Osteocyte (in vitro differentiated cells): ENCODE data around the gene NPC1L1. TPM values are rescaled to one million over a fixed set of nuclear protein-coding genes. Genes with fewer than 3 reads are reported as not detected.

ENCODE experiments used
- DNase-seq: peaks from one replicate; pipeline ENCODE4 v3.0.0; 2021; ENCODE audit warnings: mixed read lengths; ENCODE audit not compliant: unreplicated experiment; ENCODE audit errors: extremely low spot score
- H3K27ac Mint-ChIP-seq: one replicate; pipeline ENCODE4 v1.8.0; 2021; ENCODE audit warnings: mild to moderate bottlenecking, mixed read lengths; ENCODE audit not compliant: unreplicated experiment
- H3K27me3 Mint-ChIP-seq: one replicate; pipeline ENCODE4 v1.8.0; 2021; ENCODE audit warnings: mixed read lengths; ENCODE audit not compliant: unreplicated experiment
- H3K36me3 Mint-ChIP-seq: one replicate; pipeline ENCODE4 v1.8.0; 2021; ENCODE audit warnings: mixed read lengths; ENCODE audit not compliant: unreplicated experiment
- H3K4me1 Mint-ChIP-seq: one replicate; pipeline ENCODE4 v1.8.0; 2021; ENCODE audit warnings: mixed read lengths; ENCODE audit not compliant: unreplicated experiment
- H3K4me3 Mint-ChIP-seq: one replicate; pipeline ENCODE4 v1.8.0; 2021; ENCODE audit warnings: mild to moderate bottlenecking, moderate library complexity, mixed read lengths; ENCODE audit not compliant: unreplicated experiment
- H3K9me3 Mint-ChIP-seq: one replicate; pipeline ENCODE4 v1.8.0; 2021; ENCODE audit warnings: mixed read lengths; ENCODE audit not compliant: unreplicated experiment
- total RNA-seq: library from RNA; stranded (reverse); gene quantifications from 2 replicates; pipeline ENCODE4 v1.2.1, GENCODE V29; 2021
- TF ChIP-seq, protein P1 (sequence below): fragments of 200-600 bp; sonication (generic); IDR thresholded peaks from 2 replicates; pipeline ENCODE4 v1.5.0; 2021; ENCODE audit warnings: antibody characterized with exemption, mild to moderate bottlenecking, moderate library complexity

NPC1L1 gene
- total RNA-seq, 1 donor from 2014 or later, result not detected

DNA sequence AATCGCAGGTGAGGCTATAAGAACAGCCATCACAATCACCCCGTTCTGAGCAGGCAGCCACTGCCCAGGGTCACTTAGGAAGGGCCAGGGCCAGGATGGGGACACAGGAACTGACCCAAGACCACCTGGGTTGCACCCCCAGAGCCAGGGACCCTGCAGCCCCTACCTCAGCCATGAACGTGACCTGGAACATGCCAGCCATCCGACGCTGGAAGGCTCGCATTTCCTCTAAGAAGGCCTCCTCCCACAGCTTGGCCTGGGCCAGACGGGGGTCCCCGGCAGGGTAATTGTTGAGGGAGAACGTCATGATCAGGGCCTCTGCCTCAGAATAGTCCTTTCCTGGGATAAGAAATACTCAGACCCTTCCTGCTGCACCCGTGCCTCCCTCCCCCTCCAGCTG, 5.0 kb downstream of the NPC1L1 start:
- H3K27ac Mint-ChIP-seq, result no peak overlapping the region
- H3K4me1 Mint-ChIP-seq, result no peaks in the 10 kb centered on the region
- TF ChIP-seq, protein P1, sequence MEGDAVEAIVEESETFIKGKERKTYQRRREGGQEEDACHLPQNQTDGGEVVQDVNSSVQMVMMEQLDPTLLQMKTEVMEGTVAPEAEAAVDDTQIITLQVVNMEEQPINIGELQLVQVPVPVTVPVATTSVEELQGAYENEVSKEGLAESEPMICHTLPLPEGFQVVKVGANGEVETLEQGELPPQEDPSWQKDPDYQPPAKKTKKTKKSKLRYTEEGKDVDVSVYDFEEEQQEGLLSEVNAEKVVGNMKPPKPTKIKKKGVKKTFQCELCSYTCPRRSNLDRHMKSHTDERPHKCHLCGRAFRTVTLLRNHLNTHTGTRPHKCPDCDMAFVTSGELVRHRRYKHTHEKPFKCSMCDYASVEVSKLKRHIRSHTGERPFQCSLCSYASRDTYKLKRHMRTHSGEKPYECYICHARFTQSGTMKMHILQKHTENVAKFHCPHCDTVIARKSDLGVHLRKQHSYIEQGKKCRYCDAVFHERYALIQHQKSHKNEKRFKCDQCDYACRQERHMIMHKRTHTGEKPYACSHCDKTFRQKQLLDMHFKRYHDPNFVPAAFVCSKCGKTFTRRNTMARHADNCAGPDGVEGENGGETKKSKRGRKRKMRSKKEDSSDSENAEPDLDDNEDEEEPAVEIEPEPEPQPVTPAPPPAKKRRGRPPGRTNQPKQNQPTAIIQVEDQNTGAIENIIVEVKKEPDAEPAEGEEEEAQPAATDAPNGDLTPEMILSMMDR, result no peak
- no peak for DNase-seq
- no peak overlapping the region for H3K4me3 Mint-ChIP-seq
- no peaks in the 10 kb centered on the region for H3K9me3 Mint-ChIP-seq
- no peaks in the 10 kb centered on the region for H3K36me3 Mint-ChIP-seq
- peaks cover 6% of the 10 kb centered on the region for H3K27me3 Mint-ChIP-seq

GRCh38 chr7:44535348-44536064, 5.6 kb downstream of the NPC1L1 start:
- Mint-ChIP-seq H3K9me3 (no peaks in the 10 kb centered on the region), H3K4me1 (no peaks in the 10 kb centered on the region), H3K27me3 (peaks cover 10% of the 10 kb centered on the region), H3K4me3 (no peak overlapping the region), H3K36me3 (no peaks in the 10 kb centered on the region), H3K27ac (no peak overlapping the region)
- TF ChIP-seq, protein P1, result no peak
- DNase-seq, result no peak

- Mint-ChIP-seq H3K4me1 (no peaks in the 10 kb centered on the region), H3K27ac (no peak overlapping the region), H3K9me3 (no peaks in the 10 kb centered on the region), H3K36me3 (no peaks in the 10 kb centered on the region), H3K4me3 (no peak overlapping the region), H3K27me3 (peaks cover 10% of the 10 kb centered on the region)
- TF ChIP-seq, protein P1, result peak; percentile 52
- no peak for DNase-seq
These were observed 6.6 kb downstream of the NPC1L1 start for GRCh38 chr7:44534501-44534900.

DNA sequence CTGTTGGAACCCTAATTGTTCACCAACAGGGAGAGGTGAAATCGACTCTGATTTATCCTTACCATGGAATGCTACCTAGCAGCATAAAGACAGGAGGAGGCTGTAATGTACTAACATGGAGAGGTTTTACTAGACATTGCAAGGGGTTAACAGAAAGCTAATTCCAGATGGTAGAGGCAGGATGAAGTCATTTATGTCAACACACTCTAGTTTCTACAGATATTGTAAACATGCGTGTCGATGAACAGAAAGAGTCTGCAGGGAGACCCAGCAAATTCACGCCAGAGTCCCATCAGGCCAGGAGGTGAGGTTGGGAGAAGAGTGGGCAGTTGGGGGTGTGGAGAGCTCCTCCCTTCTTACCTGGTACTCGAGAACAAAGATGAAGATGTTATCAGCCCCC, 7.0 kb downstream of the NPC1L1 start:
- Mint-ChIP-seq H3K27me3 (peaks cover 11% of the 10 kb centered on the region), H3K9me3 (no peaks in the 10 kb centered on the region), H3K4me3 (no peak overlapping the region), H3K27ac (no peak overlapping the region), H3K4me1 (no peaks in the 10 kb centered on the region), H3K36me3 (no peaks in the 10 kb centered on the region)
- TF ChIP-seq, protein P1, result no peak
- DNase-seq, result no peak

DNA sequence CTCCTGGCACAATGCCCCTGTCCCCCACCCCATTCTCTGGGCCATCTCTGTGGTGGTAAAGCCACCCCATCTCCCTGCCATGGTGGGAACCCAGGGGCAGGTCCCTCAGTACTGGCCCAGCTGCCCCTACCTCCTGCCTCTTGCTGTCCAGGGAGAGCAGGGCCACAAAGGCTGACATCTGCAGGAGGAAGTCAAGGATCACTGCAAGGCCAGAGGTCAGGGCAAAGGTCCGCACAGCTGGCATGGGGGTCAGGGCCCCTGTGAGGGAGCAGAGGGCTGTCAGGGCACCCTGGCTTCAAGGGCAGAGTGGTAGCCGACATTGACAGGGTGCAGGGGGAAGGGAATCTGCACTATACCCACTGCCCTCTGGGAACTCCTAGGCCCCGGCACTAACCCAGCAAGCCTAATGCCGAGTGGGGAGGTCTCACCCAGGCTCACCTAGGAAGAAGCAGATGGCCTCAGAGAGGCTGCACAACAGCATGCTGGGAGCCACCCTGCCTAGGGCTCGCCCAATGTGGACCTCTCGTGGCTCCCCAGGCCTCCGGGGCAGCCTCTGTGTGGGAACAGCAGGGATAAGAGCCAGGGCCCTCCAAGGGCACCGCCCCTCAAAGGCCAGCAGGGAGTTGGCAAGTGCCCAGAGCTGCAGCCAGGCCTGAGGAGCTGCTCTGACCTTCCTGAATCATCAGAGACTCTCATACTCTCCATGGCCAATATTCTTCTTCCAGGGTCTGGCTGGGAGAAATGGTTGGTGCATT, 7.7 kb downstream of the NPC1L1 start:
- Mint-ChIP-seq H3K27me3 (peaks cover 13% of the 10 kb centered on the region), H3K27ac (no peak overlapping the region)
- no peak for DNase-seq

More for the DNA sequence above, 7.7 kb downstream of the NPC1L1 start:
- Mint-ChIP-seq H3K9me3 (no peaks in the 10 kb centered on the region), H3K4me3 (no peak overlapping the region), H3K4me1 (no peaks in the 10 kb centered on the region), H3K36me3 (no peaks in the 10 kb centered on the region)
- TF ChIP-seq, protein P1, result no peak
